ENCODE results near the gene PLEKHG4. TPM values are rescaled to one million over a fixed set of nuclear protein-coding genes. Genes with fewer than 3 reads are reported as not detected.

Gene PLEKHG4
- total RNA-seq, 1 experiment from 2014 or later, result 5.9 TPM

- TF ChIP-seq ZNF281 (CRISPR knock-in tag; IDR thresholded peaks at IDR 0.05), result no peak
These were observed 49.2 kb upstream of the PLEKHG4 start (continued) for GRCh38 chr16:67229906-67230808.

DNA sequence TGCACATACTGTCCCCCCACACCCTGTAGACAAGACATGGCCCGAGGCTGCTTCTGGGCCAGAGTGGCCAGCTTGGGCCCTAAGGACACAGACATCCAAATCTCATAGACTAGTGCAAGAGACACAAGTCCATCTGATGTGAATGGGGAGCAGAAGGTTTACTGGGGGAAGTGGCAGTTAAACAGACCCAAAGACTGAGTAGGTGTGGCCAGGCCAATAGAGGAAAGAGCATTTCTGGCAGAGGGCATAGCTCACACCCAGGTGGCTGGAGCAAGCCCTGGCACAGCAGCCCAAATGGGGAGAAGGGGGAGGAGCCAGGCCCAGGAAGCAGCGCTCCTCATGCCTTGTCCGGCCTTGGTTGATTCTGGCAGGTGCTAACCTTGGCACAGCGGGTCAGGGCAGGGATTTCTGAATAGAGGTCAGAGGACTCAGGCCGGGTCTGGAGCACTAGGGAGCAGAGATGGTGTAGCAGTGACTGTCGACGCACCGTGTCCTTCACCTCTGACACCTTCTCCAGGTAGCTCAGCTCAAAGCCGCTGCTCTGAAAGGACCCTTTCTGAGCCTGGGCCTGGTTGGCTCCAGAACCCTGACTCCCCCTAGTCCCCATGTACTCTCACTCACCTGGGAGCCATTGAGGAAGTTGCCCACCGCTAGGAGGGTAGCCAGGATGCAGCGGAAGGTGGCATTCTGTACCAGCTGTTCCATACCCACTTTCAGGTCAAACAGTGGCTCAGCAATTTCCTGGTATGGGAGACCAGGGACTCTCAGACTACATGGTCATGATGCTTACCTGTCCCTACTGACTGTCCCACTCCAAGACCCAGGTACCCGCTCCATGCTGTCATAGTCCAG is 48.3 kb upstream of the PLEKHG4 start:
- Mint-ChIP-seq H3K4me1 (peaks cover 11% of the 10 kb centered on the region), H3K36me3 (peaks cover 37% of the 10 kb centered on the region), H3K4me3 (no peak overlapping the region), H3K9me3 (no peaks in the 10 kb centered on the region), H3K27me3 (ENCODE audit: low read depth) (no peaks in the 10 kb centered on the region), H3K27ac (no peak overlapping the region)
- POLR2A ChIA-PET, result no interaction called here
- CTCF ChIA-PET, result interaction anchor here (3.7 kb wide), 1 partner anchor 15 kb away, joined by 15 read pairs; the partner anchor contains the start of gene FHOD1
- DNase-seq (ENCODE audit: low spot score), result no peak
- ATAC-seq, result no peak
- TF ChIP-seq MLX (CRISPR knock-in tag; IDR thresholded peaks at IDR 0.05) (no peak), CREB1 (CRISPR knock-in tag; IDR thresholded peaks at IDR 0.05) (no peak), CDX4 (CRISPR knock-in tag; IDR thresholded peaks at IDR 0.05; ENCODE audit: borderline replicate concordance) (no peak), FOXP4 (CRISPR knock-in tag; IDR thresholded peaks at IDR 0.05) (no peak)
- TF ChIP-seq, protein P1, sequence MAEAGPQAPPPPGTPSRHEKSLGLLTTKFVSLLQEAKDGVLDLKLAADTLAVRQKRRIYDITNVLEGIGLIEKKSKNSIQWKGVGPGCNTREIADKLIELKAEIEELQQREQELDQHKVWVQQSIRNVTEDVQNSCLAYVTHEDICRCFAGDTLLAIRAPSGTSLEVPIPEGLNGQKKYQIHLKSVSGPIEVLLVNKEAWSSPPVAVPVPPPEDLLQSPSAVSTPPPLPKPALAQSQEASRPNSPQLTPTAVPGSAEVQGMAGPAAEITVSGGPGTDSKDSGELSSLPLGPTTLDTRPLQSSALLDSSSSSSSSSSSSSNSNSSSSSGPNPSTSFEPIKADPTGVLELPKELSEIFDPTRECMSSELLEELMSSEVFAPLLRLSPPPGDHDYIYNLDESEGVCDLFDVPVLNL (CRISPR knock-in tag; IDR thresholded peaks at IDR 0.05; ENCODE audit: borderline replicate concordance, low read depth), result no peak

GRCh38 chr16:67233596-67233995 is 45.7 kb upstream of the PLEKHG4 start:
- ATAC-seq (no peak), DNase-seq (ENCODE audit: low spot score) (no peak)
- no peak overlapping the region for H3K4me3 Mint-ChIP-seq
- TF ChIP-seq TP53 (CRISPR knock-in tag; IDR thresholded peaks at IDR 0.05), result no peak
- TF ChIP-seq ZNF263 (CRISPR knock-in tag; IDR thresholded peaks at IDR 0.05; ENCODE audit: low read depth), result no peak
- no peak for TF ChIP-seq RELA (CRISPR knock-in tag; IDR thresholded peaks at IDR 0.05; ENCODE audit: borderline replicate concordance)
- no peak for TF ChIP-seq JAZF1 (CRISPR knock-in tag; IDR thresholded peaks at IDR 0.05)
- TF ChIP-seq CREM (CRISPR knock-in tag; IDR thresholded peaks at IDR 0.05), result no peak
- TF ChIP-seq SOX15 (CRISPR knock-in tag; IDR thresholded peaks at IDR 0.05), result no peak
- TF ChIP-seq PRRX2 (CRISPR knock-in tag; IDR thresholded peaks at IDR 0.05), result no peak
- no peak overlapping the region for H3K27ac Mint-ChIP-seq
- H3K9me3 Mint-ChIP-seq, result no peaks in the 10 kb centered on the region
- H3K36me3 Mint-ChIP-seq, result peaks cover 45% of the 10 kb centered on the region
- POLR2A ChIA-PET, result interaction anchor here (1.0 kb wide), 1 partner anchor 14 kb away, joined by 3 read pairs; no protein-coding TSS in a partner anchor
- CTCF ChIA-PET, result interaction anchor here (3.7 kb wide), 1 partner anchor 13 kb away, joined by 15 read pairs; the partner anchor contains the start of gene FHOD1
- peaks cover 10% of the 10 kb centered on the region for H3K4me1 Mint-ChIP-seq
- H3K27me3 Mint-ChIP-seq (ENCODE audit: low read depth), result no peaks in the 10 kb centered on the region
